Activated naive CD8-positive, alpha-beta T cell treated with anti-CD3 and anti-CD28 coated beads, Interleukin-2, amount 50 U/mL, for 16 hours (primary cell): ENCODE data around the gene MYO9B.

Source experiments
- DNase-seq: peaks from one replicate; pipeline ENCODE4 v3.0.0-alpha.2; 2020; ENCODE audit warnings: low read depth, low spot score

MYO9B gene

DNA sequence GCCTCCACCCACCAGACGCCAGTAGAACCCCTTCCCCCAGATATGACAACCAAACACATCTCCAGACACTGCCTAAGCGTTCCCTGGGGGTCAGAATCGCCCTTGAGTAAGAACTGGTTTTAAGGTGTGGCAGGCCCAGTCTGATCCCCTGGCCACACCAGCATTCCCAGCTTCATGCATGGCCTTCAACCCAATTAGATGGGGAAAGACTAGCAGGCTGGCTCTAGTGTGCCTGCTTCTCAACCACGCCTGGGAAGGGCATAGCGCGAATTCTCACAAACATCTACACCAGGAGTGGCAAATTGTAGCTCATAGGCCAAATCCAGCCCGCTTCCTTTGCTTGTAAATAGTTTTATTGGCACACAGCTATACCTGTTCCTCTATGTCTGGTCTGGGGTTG, 13.9 kb upstream of the MYO9B start:
- no peak for DNase-seq

- DNase-seq, result no peak
Measured at GRCh38 chr19:17063428-17063827, 12.1 kb upstream of the MYO9B start.

DNA sequence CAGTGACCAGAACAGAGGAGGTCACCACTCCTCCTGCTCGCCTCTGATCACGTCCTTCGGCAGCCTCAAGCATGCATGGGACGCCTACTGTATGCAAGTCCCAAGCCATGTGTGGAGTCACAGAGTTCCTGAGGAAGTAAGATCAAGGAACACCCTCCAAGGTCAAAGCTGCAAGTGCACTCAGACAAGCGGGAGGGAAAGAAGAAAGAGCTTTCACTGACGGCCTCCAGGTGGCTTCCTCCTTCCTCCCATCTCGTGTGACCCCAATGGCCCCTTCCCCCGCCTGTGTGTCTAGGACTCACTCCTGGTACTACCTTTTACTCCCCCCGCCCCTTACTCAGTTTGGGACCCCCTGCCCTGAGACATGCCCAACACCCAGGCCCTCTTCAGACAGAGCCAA, 6.4 kb upstream of the MYO9B start:
- no peak for DNase-seq

GRCh38 chr19:17070421-17070820, 5.2 kb upstream of the MYO9B start:
- DNase-seq, result no peak

GRCh38 chr19:17070912-17071311, 4.7 kb upstream of the MYO9B start:
- no peak for DNase-seq

GRCh38 chr19:17073869-17074633, 1.5 kb upstream of the MYO9B start:
- DNase-seq, result no peak

DNA sequence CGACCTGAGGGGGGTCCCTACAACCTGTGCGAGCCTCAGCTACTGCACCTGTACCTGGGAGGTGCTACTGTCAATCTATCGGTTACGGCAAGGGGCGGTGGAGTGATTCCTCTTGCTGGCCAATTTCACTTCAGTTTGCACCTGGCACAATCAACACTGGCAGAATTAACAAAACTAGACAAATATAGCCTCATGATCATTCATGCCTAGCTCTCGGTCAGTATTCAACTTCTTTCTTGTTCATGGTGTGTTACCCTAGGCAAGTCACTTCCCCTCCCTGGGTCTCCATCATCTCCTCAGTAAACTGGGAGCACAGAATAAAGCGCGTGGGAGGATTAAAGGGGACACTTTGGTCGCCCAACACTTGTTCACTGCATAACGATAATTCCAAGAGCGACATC, 943 bp upstream of the MYO9B start:
- DNase-seq, result no peak

- peak; percentile 14 for DNase-seq
Measured at GRCh38 chr19:17075864-17076542, 426 bp downstream of the MYO9B start.

- no peak for DNase-seq
Measured at GRCh38 chr19:17076543-17076991, 990 bp downstream of the MYO9B start.

DNA sequence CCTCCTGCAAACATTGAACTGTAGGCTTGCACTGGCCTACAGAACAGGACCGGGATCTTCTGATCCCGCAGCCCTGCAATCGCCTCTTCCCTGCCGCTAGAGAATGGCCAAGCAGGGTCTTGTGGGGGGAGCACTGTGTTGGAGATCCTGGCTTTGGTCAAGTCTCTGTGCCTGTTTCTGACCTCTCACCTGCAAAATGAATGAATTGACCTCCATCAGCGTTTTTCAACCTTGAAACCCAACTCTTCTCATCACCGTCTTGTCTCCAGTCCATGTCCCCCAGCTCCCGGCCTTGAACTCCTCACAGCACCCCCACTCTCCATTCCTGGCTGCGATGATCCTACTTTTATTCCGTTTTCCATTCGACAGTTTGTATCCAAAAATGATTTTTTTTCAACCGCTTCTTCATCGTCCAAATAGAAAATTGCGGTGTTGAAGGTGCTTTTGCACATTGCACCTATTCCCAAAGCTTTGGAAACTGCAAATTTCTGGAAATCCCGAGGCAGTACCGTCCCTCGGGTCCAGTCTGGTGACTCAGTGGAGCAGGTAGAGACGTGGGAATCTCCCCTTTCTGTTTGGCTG, 2.0 kb downstream of the MYO9B start:
- DNase-seq, result no peak

DNA sequence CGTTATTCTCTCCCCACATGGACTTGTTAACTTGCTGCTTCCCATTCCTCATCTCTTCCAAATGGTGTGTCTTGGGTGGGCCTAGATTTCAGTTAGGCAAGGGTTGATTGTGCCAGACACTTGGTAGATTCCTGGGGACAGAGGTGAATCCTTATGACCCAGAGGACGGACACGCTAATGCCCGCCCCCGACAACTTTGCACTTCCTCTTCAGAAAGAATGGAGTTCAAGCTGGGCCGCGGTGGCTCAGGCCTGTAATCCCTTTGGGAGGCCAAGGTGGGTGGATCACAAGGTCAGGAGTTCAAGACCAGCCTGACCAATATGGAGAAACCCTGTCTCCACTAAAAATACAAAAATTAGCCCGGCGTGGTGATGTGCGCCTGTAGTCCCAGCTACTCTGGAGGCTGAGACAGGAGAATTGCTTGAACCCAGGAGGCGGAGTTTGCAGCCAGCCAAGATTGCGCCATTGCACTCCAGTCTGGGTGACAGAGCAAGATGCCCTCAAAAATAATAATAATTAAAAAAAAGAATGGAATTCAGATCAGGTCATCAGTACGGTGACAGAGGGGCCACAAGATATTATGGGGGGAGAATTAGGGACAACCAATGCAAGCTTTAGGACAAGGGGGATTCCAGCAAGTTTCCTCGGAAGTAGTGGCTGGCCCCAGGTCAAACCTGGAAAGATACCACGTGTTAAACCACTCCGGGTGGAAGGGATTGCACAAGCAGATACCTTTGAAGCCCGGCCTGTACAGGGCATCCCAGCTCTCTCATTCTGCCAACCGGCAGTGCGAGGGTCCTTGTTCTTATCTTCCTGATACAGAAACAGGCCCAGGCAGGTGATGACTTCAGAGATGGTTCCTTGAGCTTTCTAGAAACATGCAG, 2.7 kb downstream of the MYO9B start:
- DNase-seq, result no peak

DNA sequence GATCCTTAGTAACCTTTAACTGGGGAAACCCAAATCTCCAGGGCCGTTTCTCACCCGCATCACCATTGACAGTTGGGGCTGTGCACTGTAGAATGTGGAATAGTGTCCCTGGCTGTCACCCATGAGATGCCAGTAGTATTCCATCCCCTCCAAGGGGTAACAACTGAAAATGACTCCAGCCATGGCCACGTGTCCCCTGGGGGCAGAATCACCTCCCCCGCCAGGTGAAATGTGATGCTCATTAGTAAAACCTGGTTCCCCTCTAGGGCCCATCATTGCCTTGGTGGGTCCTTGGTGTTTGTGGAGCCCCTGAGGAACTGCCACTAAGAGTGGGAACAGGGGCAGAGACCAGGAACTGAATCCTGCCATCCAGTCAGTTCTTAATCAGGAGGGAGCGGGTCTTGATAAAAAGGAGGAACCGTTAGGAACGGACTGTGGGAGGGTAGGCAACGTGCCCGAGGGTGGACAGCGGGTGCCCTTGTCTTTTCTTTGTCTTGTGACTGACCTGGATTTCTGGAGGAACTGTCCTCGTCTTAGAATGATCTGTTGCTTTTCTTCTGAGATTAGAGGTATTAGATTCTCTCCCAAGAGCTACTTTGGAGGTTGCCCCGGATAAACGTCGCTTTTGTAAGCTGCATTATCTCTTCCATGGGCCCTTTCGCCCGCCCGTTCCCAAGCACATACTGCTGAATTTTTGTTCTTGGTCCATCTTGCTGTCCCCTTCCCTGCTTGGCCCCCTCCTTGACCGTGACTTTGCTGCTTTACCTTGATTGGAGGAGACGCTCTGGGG, 3.5 kb downstream of the MYO9B start:
- DNase-seq, result no peak

DNA sequence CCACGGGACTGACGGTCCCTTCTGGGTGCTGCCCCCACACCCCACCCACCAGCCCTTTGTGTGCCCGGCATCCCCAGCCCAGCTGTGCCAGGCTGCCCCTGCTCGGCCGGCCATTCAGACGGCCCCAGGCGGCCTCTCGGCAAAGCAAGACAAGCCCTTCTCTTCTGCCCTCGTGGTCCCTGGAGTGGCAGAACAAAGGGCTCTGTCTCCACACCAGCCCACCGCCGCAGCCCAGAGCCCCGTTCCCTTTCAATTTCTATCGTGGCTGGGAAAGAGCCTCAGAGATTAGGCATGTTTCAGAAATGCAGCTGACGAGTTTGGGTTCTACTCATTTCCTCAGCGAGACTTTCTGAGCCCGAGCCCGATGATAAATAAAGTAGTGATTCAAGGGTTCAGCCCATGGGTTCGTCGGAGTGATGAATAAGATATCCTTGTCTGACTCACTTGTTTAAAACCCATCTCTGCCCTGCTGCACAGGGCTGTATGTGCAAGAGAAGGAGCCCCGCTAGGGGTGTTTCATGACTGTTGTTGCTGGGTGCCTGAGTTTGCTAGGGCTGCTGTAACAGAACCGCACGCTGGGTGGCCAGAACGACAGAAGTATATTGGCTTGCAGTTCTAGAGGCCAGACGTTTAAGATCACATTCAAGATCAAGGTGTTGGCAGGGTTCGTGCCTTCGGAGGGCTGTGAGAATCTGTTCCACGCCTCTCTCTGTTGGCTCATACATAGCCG, 4.3 kb downstream of the MYO9B start:
- peak; percentile 48 for DNase-seq

DNA sequence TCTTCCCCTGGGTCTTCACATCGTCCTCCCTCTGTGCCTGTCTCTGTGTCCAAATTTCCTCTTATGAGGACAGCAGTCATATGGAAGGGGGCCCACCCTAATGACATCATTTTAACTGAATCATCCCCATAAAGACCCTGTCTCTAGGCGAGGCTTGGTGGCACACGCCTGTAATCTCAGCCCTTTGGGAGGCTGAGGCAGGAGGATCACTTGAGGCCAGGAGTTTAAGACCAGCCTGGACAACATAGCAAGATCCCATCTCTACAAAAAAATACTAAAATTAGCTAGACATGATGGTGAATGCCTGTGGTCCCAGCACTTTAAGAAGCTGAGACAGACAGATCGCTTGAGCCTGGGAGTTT, 4.8 kb downstream of the MYO9B start:
- no peak for DNase-seq

DNA sequence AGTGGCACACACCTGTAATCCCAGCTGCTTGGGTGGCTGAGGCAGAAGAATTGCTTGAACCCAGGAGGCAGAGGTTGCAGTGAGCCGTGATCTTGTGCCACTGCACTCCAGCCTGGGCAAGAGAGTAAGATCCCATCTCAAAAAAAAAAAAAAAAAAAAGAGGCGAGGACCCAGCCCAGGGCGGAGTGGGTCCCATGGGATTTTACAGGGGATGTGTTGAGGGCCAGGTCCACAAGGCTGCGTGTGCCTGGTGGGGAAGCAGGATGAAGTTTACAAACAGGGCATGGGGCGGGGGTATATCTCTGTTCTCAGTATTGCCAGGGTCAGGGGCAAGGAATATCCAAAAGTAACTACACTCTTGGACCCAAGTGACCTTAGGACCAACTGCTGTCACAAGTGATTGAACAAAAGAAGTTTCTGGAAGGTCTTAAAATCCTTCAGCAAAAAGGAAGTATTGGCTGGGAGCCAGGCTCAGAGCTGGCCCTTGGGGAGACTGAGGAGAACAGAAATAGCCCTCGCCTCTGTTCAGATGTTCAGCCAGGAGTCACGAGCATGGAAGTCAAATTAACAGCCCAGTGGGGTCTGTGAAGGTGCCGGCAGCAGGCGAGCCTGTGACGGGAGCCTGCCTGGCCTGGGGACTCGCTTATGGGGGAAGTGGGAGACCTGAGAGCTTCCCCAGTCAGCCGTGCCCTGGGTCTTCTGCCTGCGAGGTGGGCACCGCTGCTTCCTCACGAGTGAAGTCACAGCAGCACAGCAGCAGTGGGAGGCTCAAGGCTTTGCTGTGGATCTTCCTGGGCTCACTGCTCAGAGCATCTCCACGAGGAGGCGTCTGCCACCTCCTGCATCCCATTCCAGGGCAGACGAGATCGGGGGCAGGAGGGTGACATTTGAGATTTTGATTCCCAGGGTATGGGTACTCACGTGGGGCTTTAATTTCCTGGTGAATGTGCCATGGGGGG, 6.4 kb downstream of the MYO9B start:
- DNase-seq, result no peak

GRCh38 chr19:17086120-17086519, 10.5 kb downstream of the MYO9B start:
- DNase-seq, result no peak

GRCh38 chr19:17086834-17087233, 11.3 kb downstream of the MYO9B start:
- no peak for DNase-seq

DNA sequence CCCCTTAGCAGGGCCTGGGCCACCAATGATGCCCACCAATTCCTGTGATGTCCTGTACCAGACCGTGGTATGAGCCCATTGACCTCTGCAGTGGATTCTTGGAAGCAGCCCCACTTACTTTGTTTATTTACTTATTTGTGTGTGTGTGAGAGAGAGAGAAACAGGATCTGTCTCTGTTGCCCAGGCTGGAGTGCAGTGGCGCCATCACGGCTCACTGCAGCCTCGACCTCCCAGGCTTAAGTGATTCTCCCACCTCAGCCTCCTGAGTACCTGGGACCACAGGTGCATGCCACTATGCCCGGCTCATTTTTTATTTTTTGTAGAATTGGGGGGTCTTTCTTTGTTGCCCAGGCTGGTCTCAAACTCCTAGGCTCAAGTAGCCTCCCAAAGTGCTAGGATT, 13.0 kb downstream of the MYO9B start:
- no peak for DNase-seq

- DNase-seq, result no peak
Measured at GRCh38 chr19:17090583-17090982, 15.0 kb downstream of the MYO9B start.
